Right lung (tissue), 5 donors: ENCODE results near the gene RALBP1. TPM values are rescaled to one million over a fixed set of nuclear protein-coding genes. Genes with fewer than 3 reads are reported as not detected.

Source experiments
- DNase-seq, 2 donors: peaks; one replicate each; pipeline ENCODE4 v3.0.0-alpha.2; 2013
- polyA plus RNA-seq, 5 donors: library from polyadenylated mRNA; unstranded; fragments of 120-200 nt; gene quantifications; one replicate each; pipeline versions ENCODE4 v1.2.1 to v1.2.3, GENCODE V29; 2013; ENCODE audit warnings: inconsistent platforms in 1 of 5, low replicate concordance in 1 of 5; ENCODE audit not compliant: insufficient read length in 5 of 5, insufficient read depth in 1 of 5

The RALBP1 gene
- polyA plus RNA-seq, 5 donors: 42.8 to 58.4 (median 46.5) TPM

GRCh38 chr18:9545029-9545428, 69.7 kb downstream of the RALBP1 start:
- DNase-seq: no peak

GRCh38 chr18:9546468-9546867, 71.2 kb downstream of the RALBP1 start:
- DNase-seq: no peak

GRCh38 chr18:9547782-9548181, 72.5 kb downstream of the RALBP1 start:
- peak in 1 of 2 donors; percentile 13 for DNase-seq

- DNase-seq: no peak
Observed at GRCh38 chr18:9549405-9549804, 74.1 kb downstream of the RALBP1 start.

- no peak for DNase-seq
Observed at GRCh38 chr18:9550429-9550828, 75.1 kb downstream of the RALBP1 start.

- DNase-seq: no peak
Observed at GRCh38 chr18:9552191-9552590, 76.9 kb downstream of the RALBP1 start.

GRCh38 chr18:9552616-9553015, 77.3 kb downstream of the RALBP1 start:
- DNase-seq: no peak

- no peak for DNase-seq
Observed at GRCh38 chr18:9557250-9557943, 82.1 kb downstream of the RALBP1 start.

DNA sequence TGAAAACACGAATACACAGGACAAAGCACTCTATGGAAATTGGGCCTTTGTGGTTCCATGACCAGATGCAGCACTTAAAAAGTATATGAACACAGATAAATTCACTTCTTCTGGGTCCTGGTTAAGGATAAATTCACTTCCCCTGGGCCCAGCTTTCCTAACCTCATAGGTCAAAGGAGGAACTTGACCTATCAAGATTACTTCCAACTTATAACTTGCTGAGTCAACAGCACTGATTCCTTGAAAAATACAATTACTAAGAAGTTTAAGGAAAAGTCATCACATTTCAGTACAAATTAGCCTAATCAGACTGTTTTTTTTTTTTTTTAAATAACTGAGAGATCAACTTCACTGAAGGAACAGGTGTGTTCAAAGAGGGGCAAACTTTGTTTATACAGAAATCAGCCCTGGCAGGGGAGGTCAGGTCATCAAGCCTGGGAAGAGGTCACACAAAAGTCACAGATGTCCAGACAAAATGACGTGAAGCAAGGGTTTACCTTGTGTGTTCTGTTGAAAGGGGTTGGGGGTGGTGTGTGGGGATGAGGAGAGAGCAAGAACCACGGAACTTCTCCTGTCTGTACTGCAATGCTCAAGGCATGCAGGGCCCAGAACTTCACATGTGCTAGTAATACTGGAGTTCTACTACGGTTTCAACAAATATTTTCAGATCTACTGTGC, 83.2 kb downstream of the RALBP1 start:
- DNase-seq: no peak

DNA sequence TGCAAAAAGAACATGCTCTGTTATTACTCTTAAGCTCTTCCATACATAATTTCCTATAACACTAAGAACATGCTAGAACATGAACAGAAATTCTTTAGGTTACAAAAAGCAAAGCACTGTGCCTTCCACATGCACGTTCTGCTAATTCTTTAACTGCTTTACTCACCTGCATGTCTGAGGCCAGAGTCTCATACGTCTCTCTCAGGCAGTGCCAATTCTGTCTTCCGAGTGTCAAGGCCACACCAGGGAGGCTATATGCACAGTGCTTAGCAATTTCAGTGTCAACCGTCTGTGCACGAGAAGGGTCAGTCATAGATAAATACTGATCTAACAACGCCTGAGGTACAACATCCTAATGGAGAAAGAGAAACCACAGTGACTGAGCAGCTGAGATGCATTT, 83.9 kb downstream of the RALBP1 start:
- DNase-seq: no peak

- no peak for DNase-seq
Observed at GRCh38 chr18:9561759-9562158, 86.4 kb downstream of the RALBP1 start.

DNA sequence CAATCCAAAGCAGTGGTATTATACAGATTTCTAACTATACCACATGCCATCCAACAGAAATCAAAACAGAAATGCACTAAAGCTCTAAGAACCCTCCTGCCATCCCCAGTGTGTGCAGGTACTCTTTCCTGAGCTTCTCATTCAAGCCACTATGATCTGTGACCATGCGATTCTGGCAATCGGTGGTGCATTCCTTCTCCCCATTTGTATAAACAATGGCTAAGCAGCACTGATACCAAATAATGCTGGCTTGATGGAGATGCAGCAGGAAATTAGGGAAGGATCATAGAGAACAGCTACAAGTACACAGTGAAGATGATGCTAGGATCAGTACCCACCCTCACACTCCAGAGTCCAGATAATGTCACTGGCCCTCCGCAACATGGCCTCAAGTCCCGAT, 87.3 kb downstream of the RALBP1 start:
- no peak for DNase-seq

GRCh38 chr18:9563331-9563730, 88.0 kb downstream of the RALBP1 start:
- no peak for DNase-seq

DNA sequence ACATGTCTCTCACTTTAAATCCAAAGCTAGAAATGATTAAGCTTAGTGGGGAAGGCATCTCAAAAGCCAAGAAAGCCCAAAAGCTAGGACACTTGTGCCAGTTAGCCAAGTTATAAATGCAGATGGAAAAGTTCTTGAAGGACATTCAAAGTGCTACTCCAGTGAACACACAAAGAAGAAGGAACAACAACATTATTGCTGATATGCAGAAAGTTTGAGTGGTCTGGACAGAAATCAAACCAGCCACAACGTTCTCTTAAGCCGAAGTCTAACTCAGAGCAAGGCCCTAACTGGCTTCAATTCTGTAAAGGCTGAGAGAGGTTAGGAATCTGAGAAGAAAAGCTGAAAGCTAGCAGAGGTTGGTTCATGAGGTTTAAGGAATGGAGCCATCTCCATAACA, 90.1 kb downstream of the RALBP1 start:
- no peak for DNase-seq

GRCh38 chr18:9568186-9568585, 92.9 kb downstream of the RALBP1 start:
- DNase-seq: no peak

GRCh38 chr18:9569178-9569577, 93.9 kb downstream of the RALBP1 start:
- DNase-seq: no peak

DNA sequence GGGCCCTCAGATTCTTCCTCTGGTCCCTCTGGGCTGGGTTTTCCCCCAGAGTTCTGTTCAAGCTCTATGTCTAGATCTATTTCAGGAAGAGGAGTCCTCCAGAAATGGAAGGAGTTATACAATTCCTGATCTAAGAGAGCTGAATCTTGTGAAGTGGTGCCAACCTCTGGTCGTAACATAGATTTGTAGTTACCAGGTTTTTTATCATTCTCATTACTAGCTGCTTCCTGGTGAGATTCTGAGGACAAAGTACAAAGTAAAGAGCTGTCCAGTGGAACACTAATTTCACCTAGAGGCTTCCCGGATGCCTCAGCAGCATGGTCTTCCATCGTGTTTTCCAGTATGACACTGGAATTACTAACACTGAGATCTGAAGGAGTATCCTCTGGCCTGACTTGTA, 94.9 kb downstream of the RALBP1 start:
- no peak for DNase-seq

DNA sequence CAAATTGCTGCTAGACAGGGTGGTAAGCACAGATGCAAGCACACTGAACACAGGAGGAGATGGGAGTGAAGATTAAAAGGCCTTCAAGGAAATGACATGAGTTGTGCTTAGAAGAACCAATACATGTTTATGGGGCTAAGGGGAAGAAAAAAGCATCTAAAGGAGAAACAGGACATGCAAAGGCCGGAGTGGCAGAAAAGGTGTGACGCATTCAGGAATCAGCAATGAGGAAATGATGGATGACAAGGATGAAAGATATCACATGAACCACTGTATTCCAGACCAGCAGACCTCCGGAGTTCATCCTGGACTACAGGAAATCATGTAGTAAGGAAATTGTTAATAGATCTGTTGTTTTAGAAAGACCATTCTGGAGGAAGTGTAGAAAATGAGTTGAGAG, 96.2 kb downstream of the RALBP1 start:
- no peak for DNase-seq

GRCh38 chr18:9574473-9575115, 99.3 kb downstream of the RALBP1 start:
- no peak for DNase-seq

- DNase-seq: peak; percentile 87 to 92
Observed at GRCh38 chr18:9575558-9575957, 100.2 kb downstream of the RALBP1 start.

DNA sequence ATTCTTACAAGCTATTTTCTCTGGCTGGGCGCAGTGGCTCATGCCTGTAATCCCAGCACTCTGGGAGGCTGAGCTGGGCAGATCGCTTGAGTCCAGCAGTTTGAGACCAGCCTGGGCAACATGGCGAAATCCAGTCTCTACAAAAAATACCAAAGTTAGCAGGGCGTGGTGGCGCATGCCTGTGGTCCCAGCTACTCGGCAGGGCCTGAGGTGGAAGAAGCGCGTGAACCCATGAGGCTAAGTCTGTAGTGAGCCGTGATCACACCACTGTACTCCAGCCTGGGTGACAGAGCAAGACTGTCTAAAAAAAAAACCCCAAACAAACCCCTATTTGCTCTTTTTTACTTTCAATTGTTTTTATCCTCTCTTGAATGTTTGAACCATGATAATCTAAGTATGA, 102.0 kb downstream of the RALBP1 start:
- DNase-seq: no peak

DNA sequence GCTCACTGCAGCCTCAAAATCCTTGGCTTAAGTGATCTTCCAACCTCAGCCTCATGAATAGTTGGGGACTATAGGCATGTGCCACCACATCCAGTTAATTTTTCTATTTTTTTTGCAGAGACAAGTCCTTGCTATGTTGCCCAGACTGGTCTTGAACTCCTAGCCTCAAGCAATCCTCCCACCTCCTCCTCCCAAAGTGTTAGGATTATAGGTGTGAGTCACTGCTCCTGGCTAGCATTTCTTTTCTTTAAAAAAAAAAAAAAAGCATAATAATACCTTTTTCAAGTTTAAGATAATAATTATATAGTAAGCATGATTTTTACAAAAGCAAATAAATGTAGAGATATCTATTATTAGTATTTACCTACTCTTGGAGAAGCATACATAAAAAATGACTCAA, 103.0 kb downstream of the RALBP1 start:
- DNase-seq: no peak

GRCh38 chr18:9581667-9582066, 106.4 kb downstream of the RALBP1 start:
- no peak for DNase-seq
